GM21576 (cell line): ENCODE measurements around the gene MCRS1.
"Not testable (repeated sequence)": the region's sequence is repeated elsewhere in the genome, so short reads cannot be mapped to it uniquely, and the experiment has no call there.

ENCODE experiments used
- ATAC-seq: cut with Tn5 transposase; IDR thresholded peaks from one replicate; pipeline ENCODE4 v1.9.1; 2021; ENCODE audit warnings: mild to moderate bottlenecking, moderate library complexity; ENCODE audit not compliant: unreplicated experiment

The MCRS1 gene

DNA sequence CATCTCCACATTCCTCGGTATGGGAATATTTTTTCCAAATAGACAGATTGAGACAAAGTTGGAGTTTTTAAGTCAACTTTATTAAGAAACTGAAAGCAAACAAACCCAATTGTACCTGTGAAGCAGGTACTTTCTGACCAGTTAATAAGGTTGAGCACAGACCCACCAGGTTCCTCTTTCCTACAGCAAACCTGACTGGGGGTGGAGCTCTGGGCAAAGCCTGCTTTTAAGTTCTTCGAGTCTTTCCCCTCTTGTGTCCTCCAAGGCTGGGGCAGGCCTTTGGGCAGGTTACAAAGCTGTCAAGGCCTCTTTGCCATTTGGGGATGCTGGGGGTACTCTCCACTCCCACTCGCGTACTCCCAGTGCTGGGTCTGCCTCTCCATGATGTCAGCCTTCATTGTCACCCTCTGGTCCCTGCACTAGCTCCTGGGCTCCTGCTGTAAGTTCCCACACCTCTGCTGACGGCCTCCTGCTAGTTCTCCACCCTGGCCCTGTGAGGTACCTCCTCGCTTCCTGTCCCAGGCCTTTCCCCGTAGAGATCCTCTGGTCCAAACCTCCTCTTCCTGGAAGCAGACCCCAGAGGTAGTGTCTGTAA is 25.9 kb downstream of the MCRS1 start:
- ATAC-seq = no peak

- no peak for ATAC-seq
These were observed 26.6 kb downstream of the MCRS1 start for GRCh38 chr12:49541140-49541861.

DNA sequence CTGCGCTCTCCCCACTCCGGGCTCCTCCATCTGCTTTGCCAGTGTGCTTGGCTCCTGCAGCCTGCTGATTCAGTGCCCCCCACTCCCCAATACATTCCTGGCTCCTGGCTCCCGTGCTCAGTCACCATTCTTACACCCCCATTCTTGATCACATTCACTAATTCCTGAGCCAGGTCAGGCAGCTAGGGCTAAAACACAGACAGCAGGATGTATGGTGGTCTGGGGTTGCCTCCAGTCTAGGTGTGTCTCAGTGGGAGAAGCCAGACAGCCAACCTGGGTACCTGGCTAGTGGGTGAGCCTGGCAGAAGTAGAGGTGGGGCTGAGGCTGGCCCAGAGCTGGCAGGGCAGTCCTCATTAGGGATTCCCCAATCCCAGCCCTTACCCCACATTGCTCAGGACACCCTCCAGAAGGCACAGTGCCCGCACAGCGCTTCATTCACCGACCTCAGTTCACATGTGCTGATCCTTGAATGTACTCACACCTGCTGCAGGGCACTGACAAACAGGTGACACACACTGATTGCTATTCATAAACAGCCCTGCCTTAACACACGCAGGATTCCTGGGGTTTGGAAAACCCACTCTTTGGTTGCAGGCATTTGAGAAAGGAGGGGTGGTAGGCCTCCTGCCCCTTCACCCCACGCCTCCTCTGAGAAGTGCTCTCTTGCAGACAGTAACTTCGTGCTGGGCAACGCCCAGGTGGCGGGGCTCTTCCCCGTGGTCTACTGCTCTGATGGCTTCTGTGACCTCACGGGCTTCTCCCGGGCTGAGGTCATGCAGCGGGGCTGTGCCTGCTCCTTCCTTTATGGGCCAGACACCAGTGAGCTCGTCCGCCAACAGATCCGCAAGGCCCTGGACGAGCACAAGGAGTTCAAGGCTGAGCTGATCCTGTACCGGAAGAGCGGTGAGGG is 27.5 kb downstream of the MCRS1 start:
- ATAC-seq = no peak

DNA sequence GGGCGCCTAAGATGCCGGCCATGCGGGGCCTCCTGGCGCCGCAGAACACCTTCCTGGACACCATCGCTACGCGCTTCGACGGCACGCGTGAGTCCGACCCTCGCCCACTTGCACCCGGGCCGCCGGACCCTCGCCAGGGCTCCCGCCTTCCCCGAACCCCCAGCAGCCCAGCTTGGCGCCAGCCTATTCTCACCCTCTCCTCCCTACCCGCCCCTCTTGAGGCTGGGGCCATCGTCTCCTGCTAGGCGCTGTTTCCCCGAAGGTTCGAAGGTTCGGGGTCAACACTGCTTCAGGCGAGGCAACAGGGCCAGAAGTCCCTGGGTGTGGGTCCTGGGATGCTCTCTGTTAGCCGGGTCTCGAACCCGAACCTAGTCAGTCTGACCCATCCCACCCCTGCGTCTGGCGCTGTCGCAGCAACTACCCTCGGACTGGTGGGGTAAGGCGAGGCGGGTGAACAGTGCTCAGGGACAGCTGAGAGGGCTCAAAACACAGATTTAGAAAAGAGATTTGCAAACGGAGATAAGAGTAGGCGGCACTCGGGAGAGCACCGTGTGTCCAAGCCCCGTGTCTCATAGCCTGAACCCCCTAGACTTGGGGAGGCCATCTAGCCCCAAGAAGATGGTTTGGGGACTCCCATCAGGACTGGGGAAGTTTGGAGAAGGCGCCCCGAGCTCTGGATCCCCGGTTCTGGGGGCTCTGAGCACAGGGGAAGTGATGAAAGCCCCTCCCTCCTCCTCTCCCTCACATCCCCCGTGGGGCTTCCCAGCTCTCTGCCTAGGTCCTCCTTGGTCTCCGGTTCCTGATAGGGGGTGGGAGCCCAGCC is 28.3 kb downstream of the MCRS1 start:
- ATAC-seq = no peak

- no peak for ATAC-seq
These were observed 29.2 kb downstream of the MCRS1 start, which contains the start of gene KCNH3 for GRCh38 chr12:49538510-49539403. TSS of gene KCNH3 (plus strand) at chr12:49539030. CDS start at chr12:49539417, 387 bp downstream.

DNA sequence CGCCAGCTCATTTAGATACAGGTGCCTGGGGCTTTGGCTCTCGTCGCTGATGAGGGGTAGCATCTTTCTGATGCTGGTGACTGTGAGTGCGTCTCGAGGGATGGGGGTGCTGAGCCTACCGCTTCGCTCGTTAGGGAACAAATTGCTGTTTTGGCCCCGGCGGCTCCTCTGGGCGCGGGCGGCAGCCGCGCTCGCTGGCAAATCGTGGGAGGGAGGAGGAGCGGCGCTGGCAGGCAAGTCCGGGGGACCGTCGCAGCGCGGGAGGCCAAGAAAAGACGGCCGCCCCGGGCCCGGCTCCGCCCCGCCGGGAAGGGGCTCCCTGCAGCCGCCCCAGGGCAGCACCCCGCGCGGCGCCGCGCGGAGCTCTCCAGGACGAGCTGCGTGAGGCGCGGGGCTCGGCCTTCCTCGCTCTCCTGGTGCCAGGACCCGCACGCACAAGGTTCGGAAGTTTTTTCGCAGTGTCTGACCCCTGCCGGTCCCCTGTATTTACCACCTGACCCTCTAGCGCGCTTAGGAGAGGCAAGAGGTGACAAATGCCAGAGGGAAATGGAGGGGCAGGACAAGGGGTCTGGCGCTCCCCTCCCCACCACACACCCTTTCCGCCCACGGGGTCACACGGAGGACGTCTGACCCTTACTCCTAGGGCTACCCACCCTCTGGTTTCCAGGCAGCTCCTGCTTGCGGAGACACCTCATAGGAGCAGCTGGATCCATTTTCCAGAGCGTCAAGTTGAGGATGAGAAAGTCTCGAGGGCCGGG is 30.0 kb downstream of the MCRS1 start:
- ATAC-seq = no peak

DNA sequence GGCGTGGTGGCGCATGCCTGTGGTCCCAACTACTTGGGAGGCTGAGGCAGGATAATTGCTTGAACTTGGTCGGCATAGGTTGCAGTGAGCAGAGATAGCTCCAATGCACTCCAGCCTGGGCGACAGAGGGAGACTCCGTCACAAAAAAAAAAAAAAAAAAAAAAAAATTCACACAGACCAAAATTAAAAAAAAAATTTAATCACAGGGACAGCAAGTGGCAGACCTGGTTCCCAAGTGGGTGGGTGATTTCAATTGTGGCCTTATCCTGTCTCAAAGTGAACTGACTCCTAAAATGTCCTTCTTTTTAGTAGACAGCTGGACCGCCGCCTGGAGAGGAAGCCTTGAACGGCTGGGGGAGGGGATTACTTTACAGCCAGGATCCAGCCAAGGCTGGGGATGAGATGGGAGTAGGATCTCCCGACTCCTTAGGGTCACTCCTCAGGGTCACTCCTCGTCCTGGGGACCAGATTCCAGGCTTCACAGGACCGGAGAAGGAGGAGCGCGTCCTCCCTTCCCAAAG is 30.7 kb downstream of the MCRS1 start:
- no peak for ATAC-seq

GRCh38 chr12:49536526-49537071 is 31.3 kb downstream of the MCRS1 start:
- ATAC-seq = no peak

DNA sequence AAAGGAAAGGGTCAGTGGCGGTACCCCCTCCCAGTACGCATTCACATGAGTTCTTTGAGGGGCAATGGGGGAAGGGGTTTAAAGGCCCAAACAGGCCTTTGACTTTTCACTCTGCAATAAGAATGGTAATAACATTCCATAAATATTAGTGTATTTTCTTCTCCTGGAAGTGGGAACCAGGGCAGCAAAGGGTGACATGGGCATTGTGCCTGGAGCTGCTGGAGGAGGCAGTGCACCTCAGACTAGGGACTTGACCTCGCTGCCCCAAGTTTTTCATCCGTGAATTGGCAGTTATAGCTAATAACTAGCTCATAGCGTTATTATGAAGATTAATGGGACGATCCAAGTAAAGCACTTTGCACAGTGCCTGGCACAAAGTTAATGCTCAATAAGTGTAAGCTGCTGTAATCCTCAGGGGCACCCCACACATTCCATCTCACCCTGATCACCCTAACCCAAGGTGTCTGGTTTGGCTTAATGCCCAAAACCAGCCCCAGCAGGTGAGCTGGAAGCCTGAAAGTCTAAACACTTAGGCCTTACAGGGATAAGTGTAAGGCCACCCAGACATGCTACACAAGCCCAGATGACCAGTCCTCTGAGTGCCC is 31.9 kb downstream of the MCRS1 start:
- no peak for ATAC-seq

- ATAC-seq = no peak
These were observed 33.1 kb downstream of the MCRS1 start for GRCh38 chr12:49534731-49535278.

GRCh38 chr12:49534122-49534521 is 33.8 kb downstream of the MCRS1 start:
- ATAC-seq = not testable (repeated sequence)

DNA sequence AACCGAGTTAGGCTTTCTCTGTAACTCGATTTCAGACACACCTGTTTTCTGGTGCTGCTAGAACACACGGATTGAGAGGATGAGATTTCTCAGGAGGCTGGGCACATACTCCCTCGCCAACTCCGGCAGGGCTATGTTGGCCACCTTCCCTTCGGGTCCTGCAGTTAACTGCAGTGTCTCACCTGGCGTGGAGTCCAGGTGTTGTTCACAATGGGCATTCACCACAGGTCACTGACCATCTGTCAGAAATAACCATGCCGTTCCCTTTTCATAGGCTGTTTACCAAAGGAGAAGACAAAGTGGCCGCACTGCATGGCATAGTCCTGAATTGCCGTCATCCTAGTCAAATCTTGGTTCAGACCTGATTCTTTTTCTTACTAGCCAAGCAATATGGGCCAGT is 34.6 kb downstream of the MCRS1 start:
- no peak for ATAC-seq

GRCh38 chr12:49531745-49532144 is 36.2 kb downstream of the MCRS1 start:
- no peak for ATAC-seq

GRCh38 chr12:49529414-49529813 is 38.5 kb downstream of the MCRS1 start:
- ATAC-seq = no peak

DNA sequence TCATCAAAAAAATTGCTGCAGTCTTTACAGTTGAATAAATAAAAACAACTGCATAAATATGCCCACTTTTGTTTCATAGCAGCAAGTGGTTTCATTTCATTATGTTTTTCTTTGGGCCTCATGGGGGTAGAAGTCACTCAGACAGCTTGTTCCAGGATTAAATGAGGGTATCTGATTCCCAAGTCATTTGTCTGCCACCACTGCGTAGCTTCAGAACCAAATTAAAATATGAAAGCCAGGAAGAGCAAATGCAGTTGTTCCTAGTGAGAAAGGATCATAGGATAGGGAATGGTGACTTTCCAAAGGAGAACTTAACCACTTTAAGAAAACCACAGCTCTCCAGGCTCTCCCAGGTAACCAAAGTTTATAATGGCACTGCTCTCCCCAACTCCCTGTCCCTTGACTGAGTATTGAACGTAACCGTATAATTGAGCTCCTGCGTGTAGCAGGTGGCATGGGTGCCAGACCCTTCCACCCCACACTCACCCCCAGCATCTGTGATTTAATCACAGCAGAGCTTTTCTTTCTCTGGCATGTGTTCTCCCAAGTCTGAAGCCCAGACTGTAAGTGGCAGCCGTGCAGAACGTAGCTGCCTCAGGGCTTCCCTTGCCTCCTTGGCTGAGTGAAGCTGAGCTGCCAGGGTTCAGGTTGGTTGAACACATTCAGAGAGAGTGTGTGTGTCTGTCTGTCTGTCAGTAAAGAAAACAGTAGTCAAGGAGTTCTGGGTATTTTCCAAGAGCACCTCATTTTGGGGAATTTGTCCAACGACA is 40.4 kb downstream of the MCRS1 start:
- ATAC-seq = no peak

DNA sequence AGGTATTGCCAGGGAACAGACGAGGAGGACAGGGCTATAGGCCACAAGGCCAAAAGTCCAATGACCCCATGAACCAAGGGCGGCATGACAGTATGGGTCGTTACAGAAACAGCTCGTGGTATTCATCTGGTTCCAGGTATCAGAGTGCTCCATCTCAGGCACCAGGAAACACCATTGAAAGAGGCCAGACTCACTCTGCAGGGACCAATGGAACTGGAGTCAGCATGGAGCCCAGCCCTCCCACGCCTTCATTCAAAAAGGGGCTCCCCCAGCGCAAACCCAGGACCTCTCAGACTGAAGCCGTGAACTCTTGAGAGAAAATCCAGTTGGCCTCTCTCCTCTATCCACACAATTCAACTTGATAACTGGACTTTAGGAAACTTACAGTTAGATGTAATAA is 42.0 kb downstream of the MCRS1 start:
- ATAC-seq = no peak
